22Rv1 (cell line): ENCODE results near the gene POGLUT3.

Experiments used
- ZFX ChIP-seq: fragments of 450-650 bp; IDR thresholded peaks from 2 replicates; pipeline ENCODE4 v1.6.1; 2017; ENCODE audit warnings: antibody characterized with exemption, borderline replicate concordance
- TF ChIP-seq, protein P1 (sequence below): fragments of 450-650 bp; IDR thresholded peaks from 2 replicates; pipeline ENCODE4 v1.5.1; 2017; ENCODE audit warnings: mild to moderate bottlenecking

DNA sequence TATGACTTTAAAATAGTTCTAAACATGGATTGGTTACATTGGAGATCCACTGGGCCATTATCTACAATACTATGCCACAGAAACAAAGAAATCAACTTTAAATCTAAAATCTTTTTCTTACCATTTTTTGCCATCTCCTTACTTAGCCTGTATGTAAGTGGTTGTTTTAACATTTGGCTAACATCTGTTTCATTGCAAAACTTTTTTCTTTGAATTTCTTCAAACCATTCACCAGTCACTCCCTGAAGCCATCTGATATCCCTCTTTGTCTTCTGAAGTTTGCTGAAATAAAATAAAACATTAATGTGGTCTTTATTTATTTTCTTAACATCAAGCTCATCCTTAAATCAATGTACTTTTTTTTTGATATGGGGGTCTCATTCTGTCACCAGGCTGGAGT is 43.3 kb upstream of the POGLUT3 start:
- TF ChIP-seq, protein P1, sequence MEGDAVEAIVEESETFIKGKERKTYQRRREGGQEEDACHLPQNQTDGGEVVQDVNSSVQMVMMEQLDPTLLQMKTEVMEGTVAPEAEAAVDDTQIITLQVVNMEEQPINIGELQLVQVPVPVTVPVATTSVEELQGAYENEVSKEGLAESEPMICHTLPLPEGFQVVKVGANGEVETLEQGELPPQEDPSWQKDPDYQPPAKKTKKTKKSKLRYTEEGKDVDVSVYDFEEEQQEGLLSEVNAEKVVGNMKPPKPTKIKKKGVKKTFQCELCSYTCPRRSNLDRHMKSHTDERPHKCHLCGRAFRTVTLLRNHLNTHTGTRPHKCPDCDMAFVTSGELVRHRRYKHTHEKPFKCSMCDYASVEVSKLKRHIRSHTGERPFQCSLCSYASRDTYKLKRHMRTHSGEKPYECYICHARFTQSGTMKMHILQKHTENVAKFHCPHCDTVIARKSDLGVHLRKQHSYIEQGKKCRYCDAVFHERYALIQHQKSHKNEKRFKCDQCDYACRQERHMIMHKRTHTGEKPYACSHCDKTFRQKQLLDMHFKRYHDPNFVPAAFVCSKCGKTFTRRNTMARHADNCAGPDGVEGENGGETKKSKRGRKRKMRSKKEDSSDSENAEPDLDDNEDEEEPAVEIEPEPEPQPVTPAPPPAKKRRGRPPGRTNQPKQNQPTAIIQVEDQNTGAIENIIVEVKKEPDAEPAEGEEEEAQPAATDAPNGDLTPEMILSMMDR = no peak
- TF ChIP-seq ZFX = no peak
